WTC11 (cell line): ENCODE measurements around the gene GPR39. TPM values are rescaled to one million over a fixed set of nuclear protein-coding genes. Genes with fewer than 3 reads are reported as not detected.

Source experiments
- ATAC-seq: fragments of 200-7000 bp; cut with Tn5 transposase; 2 replicates; pipeline ENCODE4 v1.10.0; 2021; ENCODE audit warnings: mild to moderate bottlenecking, moderate library complexity
- CTCF ChIA-PET: fragments of 300-600 bp; sonication (Branson Sonifier 250); formaldehyde crosslinking; loops from one replicate; lab custom pipeline; 2021; ENCODE audit warnings: antibody characterized with exemption; lab: Charles Lee
- POLR2A ChIA-PET: fragments of 350-600 bp; sonication (Branson Sonifier 250); formaldehyde crosslinking; loops from one replicate; lab custom pipeline; 2021; ENCODE audit warnings: antibody characterized with exemption; lab: Charles Lee
- DNase-seq: peaks from one replicate; pipeline ENCODE4 v3.0.0; 2021; ENCODE audit warnings: low spot score
- H3K27ac Mint-ChIP-seq: 2 replicates; pipeline ENCODE4 v1.8.0; 2021; ENCODE audit warnings: mixed read lengths
- H3K27me3 Mint-ChIP-seq: 2 replicates; pipeline ENCODE4 v1.8.0; 2021; ENCODE audit warnings: low read depth, mild to moderate bottlenecking, moderate library complexity, mixed read lengths
- H3K36me3 Mint-ChIP-seq: 2 replicates; pipeline ENCODE4 v1.8.0; 2021; ENCODE audit warnings: mixed read lengths
- H3K4me1 Mint-ChIP-seq: 2 replicates; pipeline ENCODE4 v1.8.0; 2022; ENCODE audit warnings: mixed read lengths
- H3K4me3 Mint-ChIP-seq: 2 replicates; pipeline ENCODE4 v1.8.0; 2021; ENCODE audit warnings: mild to moderate bottlenecking, moderate library complexity, mixed read lengths
- H3K9me3 Mint-ChIP-seq: 2 replicates; pipeline ENCODE4 v1.8.0; 2021; ENCODE audit warnings: mixed read lengths
- ATF1 ChIP-seq: sonication (generic); formaldehyde crosslinking; IDR thresholded peaks from 2 replicates; pipeline ENCODE4 v1.8.1; 2023; ENCODE audit warnings: mild to moderate bottlenecking, moderate library complexity, missing genetic modification reagents
- CBFB ChIP-seq: sonication (generic); formaldehyde crosslinking; IDR thresholded peaks from 2 replicates; pipeline ENCODE4 v1.8.1; 2022; ENCODE audit warnings: mild to moderate bottlenecking, low read depth, missing genetic modification reagents
- ELF4 ChIP-seq: sonication (generic); formaldehyde crosslinking; IDR thresholded peaks from 2 replicates; pipeline ENCODE4 v1.8.1; 2022; ENCODE audit warnings: low read depth, mild to moderate bottlenecking, moderate library complexity, missing genetic modification reagents
- EMX1 ChIP-seq: fragments of 250-450 bp; sonication (Bioruptor Pico); IDR thresholded peaks from 2 replicates; pipeline ENCODE4 v1.8.0; 2021; ENCODE audit warnings: mild to moderate bottlenecking
- FOXK1 ChIP-seq: sonication (generic); formaldehyde crosslinking; IDR thresholded peaks from 2 replicates; pipeline ENCODE4 v1.8.0; 2022; ENCODE audit warnings: mild to moderate bottlenecking, moderate library complexity, missing genetic modification reagents
- IRF2 ChIP-seq: sonication (generic); formaldehyde crosslinking; IDR thresholded peaks from 2 replicates; pipeline ENCODE4 v1.8.0; 2022; ENCODE audit warnings: low read depth, missing genetic modification reagents, borderline replicate concordance
- MXD4 ChIP-seq: fragments of 250-450 bp; sonication (Bioruptor Pico); IDR thresholded peaks from 2 replicates; pipeline ENCODE4 v1.8.0; 2021; ENCODE audit warnings: mild to moderate bottlenecking, moderate library complexity, borderline replicate concordance
- TEAD1 ChIP-seq: sonication (generic); formaldehyde crosslinking; IDR thresholded peaks from 2 replicates; pipeline ENCODE4 v1.8.0; 2022; ENCODE audit warnings: mild to moderate bottlenecking, missing genetic modification reagents
- TEAD4 ChIP-seq: sonication (generic); formaldehyde crosslinking; IDR thresholded peaks from 2 replicates; pipeline ENCODE4 v1.8.0; 2022; ENCODE audit warnings: mild to moderate bottlenecking, missing genetic modification reagents
- ZNF121 ChIP-seq: sonication (generic); formaldehyde crosslinking; IDR thresholded peaks from 2 replicates; pipeline ENCODE4 v1.8.0; 2023; ENCODE audit warnings: missing genetic modification reagents
- ZNF138 ChIP-seq: sonication (generic); formaldehyde crosslinking; conservative IDR thresholded peaks from 2 replicates; pipeline ENCODE4 v1.8.1; 2022; ENCODE audit warnings: mild to moderate bottlenecking, moderate library complexity, missing genetic modification reagents
- ZNF219 ChIP-seq: sonication (generic); formaldehyde crosslinking; IDR thresholded peaks from 2 replicates; pipeline ENCODE4 v1.8.0; 2023; ENCODE audit warnings: missing genetic modification reagents, mild to moderate bottlenecking, borderline replicate concordance
- ZNF232 ChIP-seq: sonication (generic); formaldehyde crosslinking; IDR thresholded peaks from 2 replicates; pipeline ENCODE4 v1.8.0; 2022; ENCODE audit warnings: mild to moderate bottlenecking, missing genetic modification reagents
- ZNF396 ChIP-seq: fragments of 250-450 bp; sonication (Bioruptor Pico); IDR thresholded peaks from 2 replicates; pipeline ENCODE4 v1.8.0; 2021; ENCODE audit warnings: mild to moderate bottlenecking, moderate library complexity, borderline replicate concordance
- total RNA-seq: library from RNA; stranded (reverse); gene quantifications from 3 replicates; pipeline ENCODE4 v1.2.3, GENCODE V29; 2021
- TF ChIP-seq, protein P1 (sequence below): fragments of 250-450 bp; sonication (Bioruptor Pico); IDR thresholded peaks from 2 replicates; pipeline ENCODE4 v2.1.2; 2022; ENCODE audit warnings: mild to moderate bottlenecking, moderate library complexity
- TF ChIP-seq, protein P2 (sequence below): sonication (generic); formaldehyde crosslinking; IDR thresholded peaks from 2 replicates; pipeline ENCODE4 v1.8.1; 2022; ENCODE audit warnings: mild to moderate bottlenecking, missing genetic modification reagents, moderate library complexity, borderline replicate concordance
- TF ChIP-seq, protein P3 (sequence below): sonication (generic); formaldehyde crosslinking; IDR thresholded peaks from 2 replicates; pipeline ENCODE4 v1.8.0; 2023; ENCODE audit warnings: missing genetic modification reagents, mild to moderate bottlenecking, borderline replicate concordance
- TF ChIP-seq, protein P4 (sequence below): sonication (generic); formaldehyde crosslinking; IDR thresholded peaks from 2 replicates; pipeline ENCODE4 v1.8.1; 2023; ENCODE audit warnings: mild to moderate bottlenecking, missing genetic modification reagents, moderate library complexity
- TF ChIP-seq, protein P5 (sequence below): fragments of 250-450 bp; sonication (Bioruptor Pico); conservative IDR thresholded peaks from 2 replicates; pipeline ENCODE4 v1.9.0; 2021; ENCODE audit warnings: mild to moderate bottlenecking
- TF ChIP-seq, protein P6 (sequence below): fragments of 200-600 bp; IDR thresholded peaks from 2 replicates; pipeline ENCODE4 v1.8.0; 2022; ENCODE audit warnings: antibody characterized with exemption

GPR39 gene
- total RNA-seq, 1 experiment from 2014 or later = 0.74 TPM

DNA sequence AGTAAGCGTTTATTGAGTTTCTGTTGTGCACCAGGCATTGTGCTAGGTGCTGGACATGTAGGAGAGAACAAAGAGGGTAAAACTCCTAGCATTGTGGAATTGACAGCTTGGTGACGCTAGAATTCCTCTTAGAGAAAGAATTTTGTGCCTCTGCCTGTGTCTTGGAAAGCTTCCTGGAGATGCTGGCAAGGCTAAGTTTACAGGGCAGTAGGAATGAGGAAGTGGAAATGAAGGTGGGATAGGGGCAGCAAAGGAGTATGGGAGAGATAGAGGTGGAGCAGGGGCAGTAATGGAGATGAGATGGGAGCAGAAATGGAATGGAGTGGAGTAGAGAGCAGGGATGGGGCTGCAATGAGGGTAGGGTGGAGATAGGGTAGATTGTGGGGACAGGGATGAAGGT is 29.8 kb downstream of the GPR39 start:
- ChIA-PET CTCF (no interaction called here), POLR2A (no interaction called here)
- Mint-ChIP-seq H3K27me3 (no peaks in the 10 kb centered on the region; the same call in 1 of the 2 replicates), H3K27ac (no peak overlapping the region), H3K4me1 (peaks cover 28% of the 10 kb centered on the region), H3K36me3 (no peaks in the 10 kb centered on the region), H3K4me3 (no peak overlapping the region), H3K9me3 (no peaks in the 10 kb centered on the region)
- TF ChIP-seq, protein P1, sequence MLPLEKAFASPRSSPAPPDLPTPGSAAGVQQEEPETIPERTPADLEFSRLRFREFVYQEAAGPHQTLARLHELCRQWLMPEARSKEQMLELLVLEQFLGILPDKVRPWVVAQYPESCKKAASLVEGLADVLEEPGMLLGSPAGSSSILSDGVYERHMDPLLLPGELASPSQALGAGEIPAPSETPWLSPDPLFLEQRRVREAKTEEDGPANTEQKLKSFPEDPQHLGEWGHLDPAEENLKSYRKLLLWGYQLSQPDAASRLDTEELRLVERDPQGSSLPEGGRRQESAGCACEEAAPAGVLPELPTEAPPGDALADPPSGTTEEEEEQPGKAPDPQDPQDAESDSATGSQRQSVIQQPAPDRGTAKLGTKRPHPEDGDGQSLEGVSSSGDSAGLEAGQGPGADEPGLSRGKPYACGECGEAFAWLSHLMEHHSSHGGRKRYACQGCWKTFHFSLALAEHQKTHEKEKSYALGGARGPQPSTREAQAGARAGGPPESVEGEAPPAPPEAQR (CRISPR knock-in tag) = no peak
- TF ChIP-seq, protein P2, sequence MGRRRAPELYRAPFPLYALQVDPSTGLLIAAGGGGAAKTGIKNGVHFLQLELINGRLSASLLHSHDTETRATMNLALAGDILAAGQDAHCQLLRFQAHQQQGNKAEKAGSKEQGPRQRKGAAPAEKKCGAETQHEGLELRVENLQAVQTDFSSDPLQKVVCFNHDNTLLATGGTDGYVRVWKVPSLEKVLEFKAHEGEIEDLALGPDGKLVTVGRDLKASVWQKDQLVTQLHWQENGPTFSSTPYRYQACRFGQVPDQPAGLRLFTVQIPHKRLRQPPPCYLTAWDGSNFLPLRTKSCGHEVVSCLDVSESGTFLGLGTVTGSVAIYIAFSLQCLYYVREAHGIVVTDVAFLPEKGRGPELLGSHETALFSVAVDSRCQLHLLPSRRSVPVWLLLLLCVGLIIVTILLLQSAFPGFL (CRISPR knock-in tag) = no peak
- TF ChIP-seq ZNF121 (no peak), ZNF396 (CRISPR knock-in tag) (no peak), CBFB (no peak), ZNF232 (CRISPR knock-in tag) (no peak), EMX1 (CRISPR knock-in tag) (no peak), MXD4 (no peak), TEAD1 (CRISPR knock-in tag) (no peak), ZNF138 (CRISPR knock-in tag) (no peak), ZNF219 (CRISPR knock-in tag) (no peak), ELF4 (CRISPR knock-in tag) (no peak), IRF2 (CRISPR knock-in tag) (no peak), TEAD4 (no peak), FOXK1 (no peak), ATF1 (no peak)
- TF ChIP-seq, protein P3, sequence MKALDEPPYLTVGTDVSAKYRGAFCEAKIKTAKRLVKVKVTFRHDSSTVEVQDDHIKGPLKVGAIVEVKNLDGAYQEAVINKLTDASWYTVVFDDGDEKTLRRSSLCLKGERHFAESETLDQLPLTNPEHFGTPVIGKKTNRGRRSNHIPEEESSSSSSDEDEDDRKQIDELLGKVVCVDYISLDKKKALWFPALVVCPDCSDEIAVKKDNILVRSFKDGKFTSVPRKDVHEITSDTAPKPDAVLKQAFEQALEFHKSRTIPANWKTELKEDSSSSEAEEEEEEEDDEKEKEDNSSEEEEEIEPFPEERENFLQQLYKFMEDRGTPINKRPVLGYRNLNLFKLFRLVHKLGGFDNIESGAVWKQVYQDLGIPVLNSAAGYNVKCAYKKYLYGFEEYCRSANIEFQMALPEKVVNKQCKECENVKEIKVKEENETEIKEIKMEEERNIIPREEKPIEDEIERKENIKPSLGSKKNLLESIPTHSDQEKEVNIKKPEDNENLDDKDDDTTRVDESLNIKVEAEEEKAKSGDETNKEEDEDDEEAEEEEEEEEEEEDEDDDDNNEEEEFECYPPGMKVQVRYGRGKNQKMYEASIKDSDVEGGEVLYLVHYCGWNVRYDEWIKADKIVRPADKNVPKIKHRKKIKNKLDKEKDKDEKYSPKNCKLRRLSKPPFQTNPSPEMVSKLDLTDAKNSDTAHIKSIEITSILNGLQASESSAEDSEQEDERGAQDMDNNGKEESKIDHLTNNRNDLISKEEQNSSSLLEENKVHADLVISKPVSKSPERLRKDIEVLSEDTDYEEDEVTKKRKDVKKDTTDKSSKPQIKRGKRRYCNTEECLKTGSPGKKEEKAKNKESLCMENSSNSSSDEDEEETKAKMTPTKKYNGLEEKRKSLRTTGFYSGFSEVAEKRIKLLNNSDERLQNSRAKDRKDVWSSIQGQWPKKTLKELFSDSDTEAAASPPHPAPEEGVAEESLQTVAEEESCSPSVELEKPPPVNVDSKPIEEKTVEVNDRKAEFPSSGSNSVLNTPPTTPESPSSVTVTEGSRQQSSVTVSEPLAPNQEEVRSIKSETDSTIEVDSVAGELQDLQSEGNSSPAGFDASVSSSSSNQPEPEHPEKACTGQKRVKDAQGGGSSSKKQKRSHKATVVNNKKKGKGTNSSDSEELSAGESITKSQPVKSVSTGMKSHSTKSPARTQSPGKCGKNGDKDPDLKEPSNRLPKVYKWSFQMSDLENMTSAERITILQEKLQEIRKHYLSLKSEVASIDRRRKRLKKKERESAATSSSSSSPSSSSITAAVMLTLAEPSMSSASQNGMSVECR (CRISPR knock-in tag) = no peak
- TF ChIP-seq, protein P4, sequence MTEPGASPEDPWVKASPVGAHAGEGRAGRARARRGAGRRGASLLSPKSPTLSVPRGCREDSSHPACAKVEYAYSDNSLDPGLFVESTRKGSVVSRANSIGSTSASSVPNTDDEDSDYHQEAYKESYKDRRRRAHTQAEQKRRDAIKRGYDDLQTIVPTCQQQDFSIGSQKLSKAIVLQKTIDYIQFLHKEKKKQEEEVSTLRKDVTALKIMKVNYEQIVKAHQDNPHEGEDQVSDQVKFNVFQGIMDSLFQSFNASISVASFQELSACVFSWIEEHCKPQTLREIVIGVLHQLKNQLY (CRISPR knock-in tag) = no peak
- TF ChIP-seq, protein P5, sequence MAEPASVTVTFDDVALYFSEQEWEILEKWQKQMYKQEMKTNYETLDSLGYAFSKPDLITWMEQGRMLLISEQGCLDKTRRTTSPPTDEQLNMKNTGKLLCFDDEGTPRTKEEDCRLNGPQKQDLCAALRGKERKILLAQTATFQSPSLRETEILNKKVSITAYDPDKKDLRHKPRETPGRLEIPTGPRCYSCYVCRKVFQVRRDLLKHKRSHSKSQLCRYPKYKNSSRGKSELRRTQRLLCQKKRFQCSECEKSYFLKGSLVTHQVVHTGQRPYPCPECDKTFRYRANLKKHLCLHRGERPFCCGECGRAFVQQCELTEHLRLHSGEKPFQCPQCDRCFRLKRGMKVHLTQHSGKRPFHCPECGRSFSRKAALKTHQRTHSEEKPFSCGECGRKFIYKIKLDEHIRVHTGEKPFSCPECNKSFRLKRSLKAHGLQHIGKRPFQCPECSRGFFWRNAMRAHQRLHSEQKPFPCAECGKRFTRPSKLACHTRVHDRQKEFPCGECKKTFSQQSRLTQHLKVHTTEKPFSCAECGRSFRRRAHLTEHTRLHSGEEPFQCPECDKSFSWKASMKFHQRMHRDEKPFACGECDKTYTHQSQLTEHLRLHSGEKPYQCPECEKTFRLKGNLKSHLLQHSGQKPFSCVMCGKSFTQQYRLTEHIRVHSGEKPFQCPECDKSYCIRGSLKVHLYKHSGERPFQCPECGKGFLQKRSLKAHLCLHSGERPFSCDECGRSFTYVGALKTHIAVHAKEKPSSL (CRISPR knock-in tag) = no peak
- TF ChIP-seq, protein P6, sequence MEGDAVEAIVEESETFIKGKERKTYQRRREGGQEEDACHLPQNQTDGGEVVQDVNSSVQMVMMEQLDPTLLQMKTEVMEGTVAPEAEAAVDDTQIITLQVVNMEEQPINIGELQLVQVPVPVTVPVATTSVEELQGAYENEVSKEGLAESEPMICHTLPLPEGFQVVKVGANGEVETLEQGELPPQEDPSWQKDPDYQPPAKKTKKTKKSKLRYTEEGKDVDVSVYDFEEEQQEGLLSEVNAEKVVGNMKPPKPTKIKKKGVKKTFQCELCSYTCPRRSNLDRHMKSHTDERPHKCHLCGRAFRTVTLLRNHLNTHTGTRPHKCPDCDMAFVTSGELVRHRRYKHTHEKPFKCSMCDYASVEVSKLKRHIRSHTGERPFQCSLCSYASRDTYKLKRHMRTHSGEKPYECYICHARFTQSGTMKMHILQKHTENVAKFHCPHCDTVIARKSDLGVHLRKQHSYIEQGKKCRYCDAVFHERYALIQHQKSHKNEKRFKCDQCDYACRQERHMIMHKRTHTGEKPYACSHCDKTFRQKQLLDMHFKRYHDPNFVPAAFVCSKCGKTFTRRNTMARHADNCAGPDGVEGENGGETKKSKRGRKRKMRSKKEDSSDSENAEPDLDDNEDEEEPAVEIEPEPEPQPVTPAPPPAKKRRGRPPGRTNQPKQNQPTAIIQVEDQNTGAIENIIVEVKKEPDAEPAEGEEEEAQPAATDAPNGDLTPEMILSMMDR = no peak
- ATAC-seq (no peak), DNase-seq (no peak)
